HEK293 (cell line): Measurements from ENCODE around the gene NOC4L.
"Not testable (repeated sequence)": the region's sequence is repeated elsewhere in the genome, so short reads cannot be mapped to it uniquely, and the experiment has no call there.

Experiments used
- CTCF ChIA-PET: fragments of 350-600 bp; formaldehyde crosslinking; extraction: SDS; loops from one replicate; lab custom pipeline; 2021; ENCODE audit warnings: antibody characterized with exemption; lab: Yijun Ruan, JAX
- POLR2A ChIA-PET: fragments of 300-600 bp; formaldehyde crosslinking; extraction: SDS; loops from one replicate; lab custom pipeline; 2020; ENCODE audit warnings: antibody characterized with exemption, inconsistent platforms; lab: Yijun Ruan, JAX
- H3K27ac ChIP-seq: fragments of 200-500 bp; sonication (Bioruptor generic); 2 replicates; pipeline ENCODE4 v1.5.1; 2014; ENCODE audit warnings: low read depth, low read length, control low read depth, inconsistent platforms; ENCODE audit errors: extremely low read depth
- H3K36me3 ChIP-seq, 2 experiments: fragments of 200-500 bp in 1 of 2; sonication (Bioruptor generic) in 1 of 2; 1 replicate in 1 of 2; 2 replicates in 1 of 2; pipeline ENCODE4 v1.5.1; 2014 to 2017; ENCODE audit warnings: inconsistent platforms in 2 of 2, low read length in 2 of 2; ENCODE audit not compliant: control insufficient read depth in 2 of 2, insufficient read depth in 1 of 2
- H3K4me1 ChIP-seq: fragments of 200-500 bp; sonication (Bioruptor generic); 2 replicates; pipeline ENCODE4 v1.5.1; 2014; ENCODE audit warnings: mild to moderate bottlenecking, low read length, inconsistent platforms; ENCODE audit not compliant: control insufficient read depth, insufficient read depth
- H3K4me3 ChIP-seq: 2 replicates; pipeline ENCODE4 v1.5.1; 2011; ENCODE audit warnings: low read depth, mild to moderate bottlenecking, control low read depth, low read length, moderate library complexity
- H3K9me3 ChIP-seq: fragments of 200-500 bp; sonication (Bioruptor generic); 2 replicates; pipeline ENCODE4 v1.5.1; 2014; ENCODE audit warnings: low read depth, low read length, inconsistent platforms; ENCODE audit not compliant: control insufficient read depth, insufficient read depth
- HOXD13 ChIP-seq: sonication (generic); formaldehyde crosslinking; IDR thresholded peaks from 2 replicates; pipeline ENCODE4 v1.8.0; 2022; ENCODE audit warnings: missing genetic modification reagents, borderline replicate concordance
- IKZF3 ChIP-seq: fragments of 450-650 bp; IDR thresholded peaks from 2 replicates; pipeline ENCODE4 v1.5.0; 2018; ENCODE audit warnings: missing biosample characterization, mild to moderate bottlenecking, missing genetic modification characterization, moderate library complexity
- KLF7 ChIP-seq: fragments of 450-650 bp; formaldehyde crosslinking; IDR thresholded peaks from 2 replicates; pipeline ENCODE4 v1.5.1; 2016; ENCODE audit warnings: missing biosample characterization, missing genetic modification characterization, borderline replicate concordance
- WT1 ChIP-seq: fragments of 450-650 bp; formaldehyde crosslinking; IDR thresholded peaks from 2 replicates; pipeline ENCODE4 v1.5.1; 2016; ENCODE audit warnings: missing biosample characterization, missing genetic modification characterization
- ZBTB1 ChIP-seq: fragments of 450-650 bp; formaldehyde crosslinking; IDR thresholded peaks from 2 replicates; pipeline ENCODE4 v1.5.1; 2016; ENCODE audit warnings: missing biosample characterization, missing genetic modification characterization
- ZBTB17 ChIP-seq: fragments of 450-650 bp; formaldehyde crosslinking; IDR thresholded peaks from 2 replicates; pipeline ENCODE4 v1.5.1; 2016; ENCODE audit warnings: missing biosample characterization, missing genetic modification characterization
- ZFHX2 ChIP-seq: fragments of 450-650 bp; formaldehyde crosslinking; conservative IDR thresholded peaks from 2 replicates; pipeline ENCODE4 v1.5.1; 2016; ENCODE audit warnings: missing biosample characterization, missing genetic modification characterization
- ZNF202 ChIP-seq: fragments of 450-650 bp; formaldehyde crosslinking; IDR thresholded peaks from 2 replicates; pipeline ENCODE4 v1.5.1; 2016; ENCODE audit warnings: missing biosample characterization, missing genetic modification characterization, borderline replicate concordance
- ZNF23 ChIP-seq: fragments of 450-650 bp; formaldehyde crosslinking; IDR thresholded peaks from 2 replicates; pipeline ENCODE4 v1.5.1; 2016; ENCODE audit warnings: missing biosample characterization, missing genetic modification characterization, borderline replicate concordance
- ZNF514 ChIP-seq: fragments of 450-650 bp; formaldehyde crosslinking; IDR thresholded peaks from 2 replicates; pipeline ENCODE4 v1.5.1; 2016; ENCODE audit warnings: missing biosample characterization, missing genetic modification characterization
- ZNF521 ChIP-seq: fragments of 450-650 bp; formaldehyde crosslinking; IDR thresholded peaks from 2 replicates; pipeline ENCODE4 v1.5.1; 2017; ENCODE audit warnings: missing biosample characterization, mild to moderate bottlenecking, missing genetic modification characterization
- ZNF571 ChIP-seq: fragments of 450-650 bp; formaldehyde crosslinking; IDR thresholded peaks from 2 replicates; pipeline ENCODE4 v1.5.0; 2017; ENCODE audit warnings: missing biosample characterization, missing genetic modification characterization
- ZNF626 ChIP-seq: fragments of 450-650 bp; sonication (Bioruptor Pico); formaldehyde crosslinking; IDR thresholded peaks from 2 replicates; pipeline ENCODE4 v1.5.1; 2018; ENCODE audit warnings: missing biosample characterization, missing genetic modification characterization, inconsistent platforms
- ZNF629 ChIP-seq: fragments of 450-650 bp; formaldehyde crosslinking; IDR thresholded peaks from 2 replicates; pipeline ENCODE4 v1.5.1; 2017; ENCODE audit warnings: missing biosample characterization, missing genetic modification characterization
- ZNF654 ChIP-seq: fragments of 450-650 bp; formaldehyde crosslinking; IDR thresholded peaks from 2 replicates; pipeline ENCODE4 v1.5.1; 2016; ENCODE audit warnings: low read depth, missing biosample characterization, missing genetic modification characterization
- ZNF776 ChIP-seq: fragments of 450-650 bp; formaldehyde crosslinking; IDR thresholded peaks from 2 replicates; pipeline ENCODE4 v1.5.0; 2017; ENCODE audit warnings: missing biosample characterization, missing genetic modification characterization, borderline replicate concordance
- ZNF785 ChIP-seq: fragments of 450-650 bp; formaldehyde crosslinking; IDR thresholded peaks from 2 replicates; pipeline ENCODE4 v1.5.1; 2016; ENCODE audit warnings: missing biosample characterization, missing genetic modification characterization
- TF ChIP-seq, protein P1 (sequence below): fragments of 450-650 bp; formaldehyde crosslinking; IDR thresholded peaks from 2 replicates; pipeline ENCODE4 v1.5.1; 2016; ENCODE audit warnings: missing biosample characterization, missing genetic modification characterization
- TF ChIP-seq, protein P2 (sequence below): fragments of 450-650 bp; formaldehyde crosslinking; IDR thresholded peaks from 2 replicates; pipeline ENCODE4 v1.5.1; 2016; ENCODE audit warnings: missing biosample characterization, missing genetic modification characterization
- TF ChIP-seq, protein P3 (sequence below): IDR thresholded peaks from 2 replicates; pipeline ENCODE4 v1.6.1; 2011; ENCODE audit warnings: mild to moderate bottlenecking, low read depth, low read length, borderline replicate concordance
- TF ChIP-seq, protein P4 (sequence below): fragments of 450-650 bp; formaldehyde crosslinking; IDR thresholded peaks from 2 replicates; pipeline ENCODE4 v1.5.1; 2016; ENCODE audit warnings: missing biosample characterization, missing genetic modification characterization
- TF ChIP-seq, protein P5 (sequence below): fragments of 450-650 bp; formaldehyde crosslinking; IDR thresholded peaks from 2 replicates; pipeline ENCODE4 v1.5.1; 2016; ENCODE audit warnings: missing biosample characterization, missing genetic modification characterization

NOC4L gene

DNA sequence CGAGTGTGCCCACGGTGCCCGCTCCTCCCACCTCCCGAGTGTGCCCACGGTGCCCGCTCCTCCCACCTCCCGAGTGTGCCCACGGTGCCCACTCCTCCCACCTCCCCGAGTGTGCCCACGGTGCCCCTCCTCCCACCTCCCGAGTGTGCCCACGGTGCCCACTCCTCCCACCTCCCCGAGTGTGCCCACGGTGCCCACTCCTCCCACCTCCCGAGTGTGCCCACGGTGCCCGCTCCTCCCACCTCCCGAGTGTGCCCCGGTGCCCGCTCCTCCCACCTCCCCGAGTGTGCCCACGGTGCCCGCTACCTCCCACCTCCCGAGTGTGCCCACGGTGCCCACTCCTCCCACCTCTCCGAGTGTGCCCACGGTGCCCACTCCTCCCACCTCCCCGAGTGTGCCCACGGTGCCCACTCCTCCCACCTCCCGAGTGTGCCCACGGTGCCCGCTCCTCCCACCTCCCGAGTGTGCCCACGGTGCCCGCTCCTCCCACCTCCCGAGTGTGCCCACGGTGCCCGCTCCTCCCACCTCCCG, 9.5 kb upstream of the NOC4L start:
- peaks cover 3 to 14% of the 10 kb centered on the region in 2 experiments; a peak in 2 of 3 replicates for H3K36me3 ChIP-seq
- CTCF ChIA-PET, H3K4me1 ChIP-seq, H3K27ac ChIP-seq, H3K4me3 ChIP-seq, H3K9me3 ChIP-seq: not testable (repeated sequence)
- POLR2A ChIA-PET, result interaction anchor here (0.6 kb wide), 1 partner anchor 141 kb away, joined by 4 read pairs; no protein-coding TSS in a partner anchor

DNA sequence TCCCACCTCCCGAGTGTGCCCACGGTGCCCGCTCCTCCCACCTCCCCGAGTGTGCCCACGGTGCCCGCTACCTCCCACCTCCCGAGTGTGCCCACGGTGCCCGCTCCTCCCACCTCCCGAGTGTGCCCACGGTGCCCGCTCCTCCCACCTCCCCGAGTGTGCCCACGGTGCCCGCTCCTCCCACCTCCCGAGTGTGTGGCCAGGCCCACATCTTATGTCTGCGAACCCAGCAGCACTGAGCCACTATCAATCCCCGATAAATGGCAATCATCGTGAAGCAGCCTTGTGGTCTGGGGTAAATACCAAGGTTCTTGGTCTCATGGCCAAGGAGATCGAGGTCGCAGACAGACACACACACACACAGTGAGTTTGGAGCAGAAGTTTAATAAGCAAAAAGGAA, 8.0 kb upstream of the NOC4L start:
- CTCF ChIA-PET, result interaction anchor here (1.0 kb wide), 1 partner anchor 9 kb away, joined by 3 read pairs; no protein-coding TSS in a partner anchor
- H3K9me3 ChIP-seq, POLR2A ChIA-PET, H3K27ac ChIP-seq, H3K4me3 ChIP-seq, H3K4me1 ChIP-seq: not testable (repeated sequence)
- H3K36me3 ChIP-seq, result peaks cover 3 to 29% of the 10 kb centered on the region in 2 experiments; a peak in 2 of 3 replicates
- peak; percentile 14; the same call in 1 of the 2 replicates for TF ChIP-seq ZBTB17
- TF ChIP-seq ZFHX2 (tag by site-specific recombination), result 0 out of 2 replicates have a peak, but pooled peaks have one; percentile 14
- TF ChIP-seq, protein P1, sequence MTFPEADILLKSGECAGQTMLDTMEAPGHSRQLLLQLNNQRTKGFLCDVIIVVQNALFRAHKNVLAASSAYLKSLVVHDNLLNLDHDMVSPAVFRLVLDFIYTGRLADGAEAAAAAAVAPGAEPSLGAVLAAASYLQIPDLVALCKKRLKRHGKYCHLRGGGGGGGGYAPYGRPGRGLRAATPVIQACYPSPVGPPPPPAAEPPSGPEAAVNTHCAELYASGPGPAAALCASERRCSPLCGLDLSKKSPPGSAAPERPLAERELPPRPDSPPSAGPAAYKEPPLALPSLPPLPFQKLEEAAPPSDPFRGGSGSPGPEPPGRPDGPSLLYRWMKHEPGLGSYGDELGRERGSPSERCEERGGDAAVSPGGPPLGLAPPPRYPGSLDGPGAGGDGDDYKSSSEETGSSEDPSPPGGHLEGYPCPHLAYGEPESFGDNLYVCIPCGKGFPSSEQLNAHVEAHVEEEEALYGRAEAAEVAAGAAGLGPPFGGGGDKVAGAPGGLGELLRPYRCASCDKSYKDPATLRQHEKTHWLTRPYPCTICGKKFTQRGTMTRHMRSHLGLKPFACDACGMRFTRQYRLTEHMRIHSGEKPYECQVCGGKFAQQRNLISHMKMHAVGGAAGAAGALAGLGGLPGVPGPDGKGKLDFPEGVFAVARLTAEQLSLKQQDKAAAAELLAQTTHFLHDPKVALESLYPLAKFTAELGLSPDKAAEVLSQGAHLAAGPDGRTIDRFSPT (tag by site-specific recombination), result 0 out of 2 replicates have a peak, but pooled peaks have one; percentile 22

DNA sequence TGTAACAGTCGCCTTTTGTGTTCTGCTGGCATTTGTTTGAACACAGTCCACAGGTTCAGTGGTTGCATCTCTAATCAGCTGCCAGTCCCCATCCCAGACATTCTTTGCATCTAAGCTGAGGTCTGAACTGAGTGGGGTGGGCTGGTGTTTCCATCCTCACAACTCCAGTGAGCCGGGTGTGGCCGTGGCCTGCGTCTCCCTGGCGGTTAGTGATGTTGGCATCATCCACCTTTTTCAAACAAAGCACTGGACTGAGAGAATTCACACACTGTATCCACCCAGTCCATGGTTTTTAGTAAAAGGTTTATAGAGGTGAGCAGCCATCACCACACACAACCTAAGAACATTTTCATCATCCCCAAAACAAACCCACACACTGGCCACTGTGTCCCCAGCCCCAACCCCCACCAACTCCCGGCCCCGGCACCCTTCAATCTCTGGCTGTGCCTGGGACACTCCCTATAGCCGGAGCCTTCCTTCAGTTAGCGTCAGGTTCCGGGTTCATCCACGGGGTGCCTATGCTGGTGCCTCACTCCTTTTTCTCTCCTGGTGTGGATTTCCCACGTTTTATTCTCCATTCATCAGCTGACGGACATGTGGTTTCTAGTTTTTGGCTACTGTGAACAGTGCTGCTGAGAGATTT, 6.7 kb upstream of the NOC4L start:
- Histone ChIP-seq H3K36me3 (peaks cover 3 to 43% of the 10 kb centered on the region in 2 experiments; a peak in 2 of 3 replicates), H3K9me3 (no peaks in the 10 kb centered on the region), H3K27ac (no peak overlapping the region), H3K4me1 (no peaks in the 10 kb centered on the region), H3K4me3 (no peak overlapping the region)
- POLR2A ChIA-PET, result no interaction called here
- TF ChIP-seq ZNF202 (tag by site-specific recombination) (no peak), ZNF23 (tag by site-specific recombination) (no peak), ZNF514 (tag by site-specific recombination) (no peak), ZNF521 (tag by site-specific recombination) (no peak), IKZF3 (tag by site-specific recombination) (no peak), ZNF776 (tag by site-specific recombination) (no peak), HOXD13 (CRISPR knock-in tag) (no peak), WT1 (tag by site-specific recombination) (no peak), ZNF626 (no peak), ZNF571 (tag by site-specific recombination) (no peak), ZNF629 (tag by site-specific recombination) (no peak), ZNF654 (tag by site-specific recombination) (no peak), ZBTB1 (tag by site-specific recombination) (no peak), KLF7 (tag by site-specific recombination) (no peak), ZNF785 (tag by site-specific recombination) (no peak)
- TF ChIP-seq, protein P2, sequence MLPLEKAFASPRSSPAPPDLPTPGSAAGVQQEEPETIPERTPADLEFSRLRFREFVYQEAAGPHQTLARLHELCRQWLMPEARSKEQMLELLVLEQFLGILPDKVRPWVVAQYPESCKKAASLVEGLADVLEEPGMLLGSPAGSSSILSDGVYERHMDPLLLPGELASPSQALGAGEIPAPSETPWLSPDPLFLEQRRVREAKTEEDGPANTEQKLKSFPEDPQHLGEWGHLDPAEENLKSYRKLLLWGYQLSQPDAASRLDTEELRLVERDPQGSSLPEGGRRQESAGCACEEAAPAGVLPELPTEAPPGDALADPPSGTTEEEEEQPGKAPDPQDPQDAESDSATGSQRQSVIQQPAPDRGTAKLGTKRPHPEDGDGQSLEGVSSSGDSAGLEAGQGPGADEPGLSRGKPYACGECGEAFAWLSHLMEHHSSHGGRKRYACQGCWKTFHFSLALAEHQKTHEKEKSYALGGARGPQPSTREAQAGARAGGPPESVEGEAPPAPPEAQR (tag by site-specific recombination), result no peak
- TF ChIP-seq, protein P3, sequence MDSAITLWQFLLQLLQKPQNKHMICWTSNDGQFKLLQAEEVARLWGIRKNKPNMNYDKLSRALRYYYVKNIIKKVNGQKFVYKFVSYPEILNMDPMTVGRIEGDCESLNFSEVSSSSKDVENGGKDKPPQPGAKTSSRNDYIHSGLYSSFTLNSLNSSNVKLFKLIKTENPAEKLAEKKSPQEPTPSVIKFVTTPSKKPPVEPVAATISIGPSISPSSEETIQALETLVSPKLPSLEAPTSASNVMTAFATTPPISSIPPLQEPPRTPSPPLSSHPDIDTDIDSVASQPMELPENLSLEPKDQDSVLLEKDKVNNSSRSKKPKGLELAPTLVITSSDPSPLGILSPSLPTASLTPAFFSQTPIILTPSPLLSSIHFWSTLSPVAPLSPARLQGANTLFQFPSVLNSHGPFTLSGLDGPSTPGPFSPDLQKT, result no peak
- TF ChIP-seq, protein P4, sequence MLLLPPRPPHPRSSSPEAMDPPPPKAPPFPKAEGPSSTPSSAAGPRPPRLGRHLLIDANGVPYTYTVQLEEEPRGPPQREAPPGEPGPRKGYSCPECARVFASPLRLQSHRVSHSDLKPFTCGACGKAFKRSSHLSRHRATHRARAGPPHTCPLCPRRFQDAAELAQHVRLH, result no peak
- TF ChIP-seq, protein P5, sequence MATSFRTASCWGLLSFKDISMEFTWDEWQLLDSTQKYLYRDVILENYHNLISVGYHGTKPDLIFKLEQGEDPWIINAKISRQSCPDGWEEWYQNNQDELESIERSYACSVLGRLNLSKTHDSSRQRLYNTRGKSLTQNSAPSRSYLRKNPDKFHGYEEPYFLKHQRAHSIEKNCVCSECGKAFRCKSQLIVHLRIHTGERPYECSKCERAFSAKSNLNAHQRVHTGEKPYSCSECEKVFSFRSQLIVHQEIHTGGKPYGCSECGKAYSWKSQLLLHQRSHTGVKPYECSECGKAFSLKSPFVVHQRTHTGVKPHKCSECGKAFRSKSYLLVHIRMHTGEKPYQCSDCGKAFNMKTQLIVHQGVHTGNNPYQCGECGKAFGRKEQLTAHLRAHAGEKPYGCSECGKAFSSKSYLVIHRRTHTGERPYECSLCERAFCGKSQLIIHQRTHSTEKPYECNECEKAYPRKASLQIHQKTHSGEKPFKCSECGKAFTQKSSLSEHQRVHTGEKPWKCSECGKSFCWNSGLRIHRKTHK, result no peak
- CTCF ChIA-PET, result interaction anchor here (0.5 kb wide), 1 partner anchor 521 kb away, joined by 3 read pairs; no protein-coding TSS in a partner anchor
